RWPE2 (cell line): ENCODE results near the gene SYT8.
A peak's percentile ranks its signal among the peaks of the same experiment; 100 is the strongest.

Experiments used
- ATAC-seq: fragments of 200-7000 bp; cut with Tn5 transposase; 3 replicates; pipeline ENCODE4 v1.9.1; 2021; ENCODE audit warnings: low read depth
- DNase-seq: peaks from one replicate; pipeline ENCODE4 v3.0.0-alpha.2; 2020; ENCODE audit warnings: low spot score
- H3K27ac ChIP-seq: fragments of 450-650 bp; 2 replicates; pipeline ENCODE4 v1.5.1; 2017; ENCODE audit warnings: mild to moderate bottlenecking; ENCODE audit not compliant: poor library complexity, severe bottlenecking
- H3K27me3 ChIP-seq: fragments of 250-450 bp; sonication (Bioruptor Pico); 2 replicates; pipeline ENCODE4 v1.5.1; 2021; ENCODE audit warnings: mild to moderate bottlenecking, moderate library complexity; ENCODE audit not compliant: insufficient read depth, poor library complexity, severe bottlenecking
- H3K36me3 ChIP-seq: fragments of 250-450 bp; sonication (Bioruptor Pico); 2 replicates; pipeline ENCODE4 v1.5.1; 2020; ENCODE audit warnings: low read depth, mild to moderate bottlenecking, moderate library complexity
- H3K4me1 ChIP-seq: fragments of 250-450 bp; sonication (Bioruptor Pico); 2 replicates; pipeline ENCODE4 v1.5.1; 2021; ENCODE audit warnings: mild to moderate bottlenecking, moderate library complexity; ENCODE audit not compliant: insufficient read depth, poor library complexity, severe bottlenecking
- H3K4me3 ChIP-seq: fragments of 250-450 bp; sonication (Bioruptor Pico); 2 replicates; pipeline ENCODE4 v1.5.1; 2021; ENCODE audit warnings: mild to moderate bottlenecking, moderate library complexity; ENCODE audit not compliant: severe bottlenecking
- H3K9me3 ChIP-seq: fragments of 250-450 bp; sonication (Bioruptor Pico); 2 replicates; pipeline ENCODE4 v1.5.1; 2021; ENCODE audit warnings: mild to moderate bottlenecking, moderate library complexity; ENCODE audit not compliant: severe bottlenecking
- TF ChIP-seq, protein P1 (sequence below): fragments of 450-650 bp; IDR thresholded peaks from one replicate; pipeline ENCODE4 v1.5.1; 2017; ENCODE audit warnings: mild to moderate bottlenecking, moderate library complexity; ENCODE audit not compliant: poor library complexity, severe bottlenecking

Gene SYT8

DNA sequence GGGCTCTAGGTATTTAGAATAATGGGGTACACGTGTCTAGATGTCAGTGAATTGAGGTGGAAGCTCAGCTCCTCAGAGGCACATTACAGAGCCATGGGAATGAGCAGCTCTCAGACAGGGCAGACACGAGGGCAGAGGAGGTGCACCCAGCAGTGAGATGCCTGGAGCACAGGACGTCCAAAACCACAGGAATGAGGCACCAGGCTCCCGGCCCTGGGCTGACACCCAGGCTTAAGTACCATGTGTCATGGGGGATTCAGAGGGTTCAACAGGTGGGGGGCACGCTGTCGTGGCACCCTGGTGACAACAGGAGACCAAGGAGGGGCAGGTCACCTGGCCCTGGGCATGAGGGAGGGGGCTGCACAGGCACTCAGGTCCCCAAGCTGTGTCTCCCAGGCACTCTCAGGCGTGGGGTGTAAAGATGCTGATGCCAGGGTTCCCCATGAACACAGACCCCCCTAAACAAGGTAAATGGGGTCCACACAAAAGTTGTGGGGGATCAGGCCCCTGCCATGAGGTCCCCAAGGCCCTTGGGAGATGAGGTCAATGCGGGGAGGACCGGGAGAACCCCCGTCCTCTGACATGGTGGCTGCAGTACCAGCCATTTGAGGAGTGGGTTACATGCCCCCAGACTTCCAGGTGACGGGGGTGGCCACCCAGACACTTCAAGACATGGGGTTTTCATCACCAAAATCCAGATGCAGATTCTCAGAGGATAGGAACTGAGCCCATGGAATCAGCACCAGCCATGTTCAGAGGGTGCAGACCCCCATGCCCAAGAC, 5.6 kb upstream of the SYT8 start:
- Histone ChIP-seq H3K4me1 (peaks cover 62% of the 10 kb centered on the region), H3K9me3 (no peaks in the 10 kb centered on the region), H3K27ac (peak overlapping the region; percentile 96), H3K36me3 (no peaks in the 10 kb centered on the region), H3K4me3 (no peak overlapping the region), H3K27me3 (no peaks in the 10 kb centered on the region)
- peak; percentile 70 for ATAC-seq
- TF ChIP-seq, protein P1, sequence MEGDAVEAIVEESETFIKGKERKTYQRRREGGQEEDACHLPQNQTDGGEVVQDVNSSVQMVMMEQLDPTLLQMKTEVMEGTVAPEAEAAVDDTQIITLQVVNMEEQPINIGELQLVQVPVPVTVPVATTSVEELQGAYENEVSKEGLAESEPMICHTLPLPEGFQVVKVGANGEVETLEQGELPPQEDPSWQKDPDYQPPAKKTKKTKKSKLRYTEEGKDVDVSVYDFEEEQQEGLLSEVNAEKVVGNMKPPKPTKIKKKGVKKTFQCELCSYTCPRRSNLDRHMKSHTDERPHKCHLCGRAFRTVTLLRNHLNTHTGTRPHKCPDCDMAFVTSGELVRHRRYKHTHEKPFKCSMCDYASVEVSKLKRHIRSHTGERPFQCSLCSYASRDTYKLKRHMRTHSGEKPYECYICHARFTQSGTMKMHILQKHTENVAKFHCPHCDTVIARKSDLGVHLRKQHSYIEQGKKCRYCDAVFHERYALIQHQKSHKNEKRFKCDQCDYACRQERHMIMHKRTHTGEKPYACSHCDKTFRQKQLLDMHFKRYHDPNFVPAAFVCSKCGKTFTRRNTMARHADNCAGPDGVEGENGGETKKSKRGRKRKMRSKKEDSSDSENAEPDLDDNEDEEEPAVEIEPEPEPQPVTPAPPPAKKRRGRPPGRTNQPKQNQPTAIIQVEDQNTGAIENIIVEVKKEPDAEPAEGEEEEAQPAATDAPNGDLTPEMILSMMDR = no peak
- peak; percentile 86 for DNase-seq

DNA sequence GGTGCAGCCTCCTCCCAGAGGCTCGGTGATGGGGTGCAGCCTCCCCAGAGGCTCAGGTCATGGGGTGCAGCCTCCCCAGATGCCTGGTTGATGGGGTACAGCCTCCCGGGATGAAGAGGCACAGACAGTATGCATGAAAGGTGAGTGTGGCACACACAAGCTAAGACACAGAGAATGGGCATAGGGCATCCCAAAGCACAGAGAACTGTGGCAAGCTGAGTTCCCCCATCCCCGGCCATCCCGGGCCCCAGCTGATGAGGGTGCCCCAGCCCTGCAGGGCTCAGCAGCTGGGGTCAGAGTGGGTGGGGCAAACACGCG, 4.8 kb upstream of the SYT8 start:
- H3K36me3 ChIP-seq = no peaks in the 10 kb centered on the region
- H3K27me3 ChIP-seq = no peaks in the 10 kb centered on the region
- H3K4me3 ChIP-seq = no peak overlapping the region
- peak overlapping the region; percentile 96 for H3K27ac ChIP-seq
- no peaks in the 10 kb centered on the region for H3K9me3 ChIP-seq
- no peak for DNase-seq
- TF ChIP-seq, protein P1 = no peak
- peaks cover 69% of the 10 kb centered on the region for H3K4me1 ChIP-seq
- no peak for ATAC-seq

DNA sequence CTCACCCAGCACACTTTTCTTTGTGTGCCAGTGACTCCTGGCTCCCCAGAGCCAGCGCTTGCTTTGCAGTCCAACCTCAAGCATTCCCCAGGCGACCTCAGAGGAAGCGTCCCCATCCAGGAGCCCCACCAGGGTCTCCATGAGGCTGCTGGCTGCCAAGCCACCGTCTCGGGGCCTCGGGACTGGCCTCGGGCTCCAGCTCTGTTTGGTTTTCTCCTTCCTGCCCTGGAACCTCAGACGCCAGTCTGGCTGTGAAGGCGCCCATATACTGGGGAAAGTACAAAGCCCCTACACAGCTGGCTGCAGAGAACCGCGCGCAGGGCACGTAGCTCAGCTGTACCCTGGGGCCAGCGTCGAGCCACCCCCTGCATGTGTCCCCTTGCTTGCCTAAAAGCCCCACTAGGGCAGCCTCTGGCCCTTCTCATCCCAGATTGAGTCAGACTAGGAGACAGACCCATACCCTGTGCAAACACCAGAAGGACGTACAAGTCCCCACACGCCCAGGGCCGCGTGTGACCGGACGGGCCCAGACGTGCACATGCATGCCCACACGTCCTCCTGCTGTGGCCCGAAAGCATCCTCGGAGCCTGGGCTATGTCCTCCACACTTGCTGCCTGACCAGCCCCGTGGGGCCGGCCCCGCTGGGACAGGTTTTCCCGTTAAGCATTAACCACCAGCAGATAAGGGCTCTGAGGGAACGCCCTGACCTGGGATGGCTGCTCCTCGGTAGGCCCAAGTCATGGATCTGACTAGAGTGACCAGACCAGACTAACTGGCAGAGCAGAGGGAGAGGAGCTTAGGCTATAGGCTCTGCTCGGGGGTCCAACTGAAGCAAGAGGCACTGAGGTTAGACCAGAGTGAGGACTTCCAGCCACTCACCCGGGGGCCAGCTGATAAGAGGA, 4.2 kb upstream of the SYT8 start:
- no peaks in the 10 kb centered on the region for H3K27me3 ChIP-seq
- ATAC-seq = peak; percentile 52
- H3K4me3 ChIP-seq = no peak overlapping the region
- TF ChIP-seq, protein P1 = no peak
- H3K4me1 ChIP-seq = peaks cover 72% of the 10 kb centered on the region
- no peaks in the 10 kb centered on the region for H3K9me3 ChIP-seq
- H3K36me3 ChIP-seq = no peaks in the 10 kb centered on the region
- H3K27ac ChIP-seq = peak overlapping the region; percentile 96
- peak; percentile 98 for DNase-seq

DNA sequence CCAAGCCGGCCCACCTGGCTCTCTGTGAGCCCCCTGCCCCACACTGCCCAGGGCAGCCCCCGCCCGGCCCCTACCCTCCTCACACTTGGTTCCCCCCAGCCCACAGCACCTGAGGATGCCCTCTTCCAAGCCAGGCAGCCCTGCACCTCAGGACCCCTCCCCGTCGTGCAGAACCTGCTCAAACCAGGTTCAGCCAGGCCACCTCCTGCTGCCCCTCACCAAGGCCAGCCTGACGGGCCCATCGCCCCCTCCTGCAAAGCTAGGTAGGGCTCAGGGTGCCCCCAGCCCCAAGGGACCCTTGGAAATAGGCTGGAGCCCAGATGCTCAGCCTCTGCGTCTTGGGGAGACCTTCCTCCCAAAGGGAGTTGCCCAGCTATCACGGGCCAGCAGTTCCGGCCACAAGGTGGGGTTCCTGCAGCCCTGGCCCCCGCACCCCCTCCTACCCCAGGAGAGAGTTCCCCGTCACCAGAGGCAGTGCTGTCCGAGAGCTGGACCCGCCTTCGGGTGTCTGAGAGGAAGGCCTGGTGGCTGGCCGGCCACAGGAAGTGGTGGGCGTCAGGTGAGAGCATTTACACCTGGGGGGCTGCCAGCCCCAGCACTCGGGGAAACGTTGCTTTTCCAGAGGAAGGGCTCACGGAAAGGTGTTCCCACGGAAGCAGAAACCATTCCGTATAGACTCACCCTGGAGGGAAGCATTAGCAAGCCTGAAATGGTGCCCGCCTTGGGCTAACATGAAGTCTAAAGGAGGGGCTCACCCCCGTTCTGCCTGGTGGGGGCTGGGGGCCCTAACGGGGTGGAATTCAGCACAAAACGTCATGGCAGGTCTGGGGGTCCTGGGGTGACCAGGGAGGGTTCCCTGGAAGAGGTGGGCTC, 3.2 kb upstream of the SYT8 start:
- Histone ChIP-seq H3K9me3 (no peaks in the 10 kb centered on the region), H3K27me3 (no peaks in the 10 kb centered on the region), H3K36me3 (no peaks in the 10 kb centered on the region), H3K4me3 (no peak overlapping the region), H3K4me1 (peaks cover 70% of the 10 kb centered on the region), H3K27ac (peak overlapping the region; percentile 96)
- TF ChIP-seq, protein P1 = no peak
- DNase-seq (no peak), ATAC-seq (no peak)
